Ovary (tissue), 3 donors: ENCODE measurements around the gene DNMT1.

ENCODE experiments used
- EP300 ChIP-seq: sonication (generic); formaldehyde crosslinking; IDR thresholded peaks from one replicate; pipeline ENCODE4 v1.6.1; 2017; ENCODE audit warnings: antibody characterized with exemption
- POLR2A ChIP-seq: fragments of 450-650 bp; IDR thresholded peaks from one replicate; pipeline ENCODE4 v1.6.1; 2017; ENCODE audit warnings: antibody characterized with exemption, mild to moderate bottlenecking, moderate library complexity
- TF ChIP-seq, protein P1 (sequence below), 3 donors: fragments of 450-650 bp in 2 of 3; fragments of 200-600 bp in 1 of 3; IDR thresholded peaks; one replicate each; pipeline versions ENCODE4 v1.5.1 to v1.8.0; 2016 to 2022; ENCODE audit warnings: antibody characterized with exemption in 3 of 3, mild to moderate bottlenecking in 1 of 3
- donor health status: DM: no; HTN: no; CAD: no.

DNA sequence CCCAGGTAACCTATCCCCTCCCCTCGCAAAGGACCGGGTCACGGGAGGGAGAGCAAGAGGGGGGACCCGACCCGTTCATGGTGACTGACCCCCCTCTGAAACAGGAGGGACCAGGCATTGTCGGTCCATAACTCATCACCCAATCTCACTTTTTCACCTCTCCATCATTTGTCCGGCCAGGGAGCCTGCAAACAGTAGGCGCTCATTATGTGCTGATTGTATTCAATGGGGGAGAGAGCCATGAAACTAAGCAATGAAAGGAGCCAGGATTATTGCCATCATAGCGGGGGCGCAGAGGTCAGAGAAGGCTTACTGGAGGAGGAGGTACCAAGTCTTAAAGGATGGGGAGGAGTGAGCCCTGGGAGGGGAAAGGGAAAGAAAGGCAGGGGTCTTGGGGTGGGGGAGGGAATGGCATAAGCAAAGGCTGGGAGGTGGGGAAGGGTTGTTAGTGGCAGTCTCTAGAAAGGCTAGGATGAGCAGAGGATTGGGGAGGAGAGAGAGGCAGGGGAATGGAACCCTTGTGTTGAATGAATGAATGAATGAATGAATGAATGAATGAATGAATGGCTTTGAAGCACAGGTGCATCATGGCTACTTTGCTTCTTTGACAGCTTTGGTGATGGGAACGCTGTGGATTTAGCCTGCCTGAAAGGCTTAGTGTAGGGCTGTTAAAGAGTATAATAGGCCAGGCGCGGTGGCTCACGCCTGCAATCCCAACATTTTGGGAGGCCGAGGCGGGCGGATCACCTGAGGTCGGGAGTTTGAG, 107.3 kb downstream of the DNMT1 start:
- TF ChIP-seq POLR2A (no peak), EP300 (no peak)
- TF ChIP-seq, protein P1, sequence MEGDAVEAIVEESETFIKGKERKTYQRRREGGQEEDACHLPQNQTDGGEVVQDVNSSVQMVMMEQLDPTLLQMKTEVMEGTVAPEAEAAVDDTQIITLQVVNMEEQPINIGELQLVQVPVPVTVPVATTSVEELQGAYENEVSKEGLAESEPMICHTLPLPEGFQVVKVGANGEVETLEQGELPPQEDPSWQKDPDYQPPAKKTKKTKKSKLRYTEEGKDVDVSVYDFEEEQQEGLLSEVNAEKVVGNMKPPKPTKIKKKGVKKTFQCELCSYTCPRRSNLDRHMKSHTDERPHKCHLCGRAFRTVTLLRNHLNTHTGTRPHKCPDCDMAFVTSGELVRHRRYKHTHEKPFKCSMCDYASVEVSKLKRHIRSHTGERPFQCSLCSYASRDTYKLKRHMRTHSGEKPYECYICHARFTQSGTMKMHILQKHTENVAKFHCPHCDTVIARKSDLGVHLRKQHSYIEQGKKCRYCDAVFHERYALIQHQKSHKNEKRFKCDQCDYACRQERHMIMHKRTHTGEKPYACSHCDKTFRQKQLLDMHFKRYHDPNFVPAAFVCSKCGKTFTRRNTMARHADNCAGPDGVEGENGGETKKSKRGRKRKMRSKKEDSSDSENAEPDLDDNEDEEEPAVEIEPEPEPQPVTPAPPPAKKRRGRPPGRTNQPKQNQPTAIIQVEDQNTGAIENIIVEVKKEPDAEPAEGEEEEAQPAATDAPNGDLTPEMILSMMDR (IDR thresholded peaks at IDR 0.05) = no peak
